SIG-M5 treated with dmso at 0.1 percent for 504 hours (cell line): Measurements from ENCODE around the gene MYO9B.

Experiments
- DNase-seq: peaks from one replicate; lab custom pipeline; 2025; ENCODE audit not compliant: unreplicated experiment; lab: John Stamatoyannopoulos, UW

Gene MYO9B, protein sequence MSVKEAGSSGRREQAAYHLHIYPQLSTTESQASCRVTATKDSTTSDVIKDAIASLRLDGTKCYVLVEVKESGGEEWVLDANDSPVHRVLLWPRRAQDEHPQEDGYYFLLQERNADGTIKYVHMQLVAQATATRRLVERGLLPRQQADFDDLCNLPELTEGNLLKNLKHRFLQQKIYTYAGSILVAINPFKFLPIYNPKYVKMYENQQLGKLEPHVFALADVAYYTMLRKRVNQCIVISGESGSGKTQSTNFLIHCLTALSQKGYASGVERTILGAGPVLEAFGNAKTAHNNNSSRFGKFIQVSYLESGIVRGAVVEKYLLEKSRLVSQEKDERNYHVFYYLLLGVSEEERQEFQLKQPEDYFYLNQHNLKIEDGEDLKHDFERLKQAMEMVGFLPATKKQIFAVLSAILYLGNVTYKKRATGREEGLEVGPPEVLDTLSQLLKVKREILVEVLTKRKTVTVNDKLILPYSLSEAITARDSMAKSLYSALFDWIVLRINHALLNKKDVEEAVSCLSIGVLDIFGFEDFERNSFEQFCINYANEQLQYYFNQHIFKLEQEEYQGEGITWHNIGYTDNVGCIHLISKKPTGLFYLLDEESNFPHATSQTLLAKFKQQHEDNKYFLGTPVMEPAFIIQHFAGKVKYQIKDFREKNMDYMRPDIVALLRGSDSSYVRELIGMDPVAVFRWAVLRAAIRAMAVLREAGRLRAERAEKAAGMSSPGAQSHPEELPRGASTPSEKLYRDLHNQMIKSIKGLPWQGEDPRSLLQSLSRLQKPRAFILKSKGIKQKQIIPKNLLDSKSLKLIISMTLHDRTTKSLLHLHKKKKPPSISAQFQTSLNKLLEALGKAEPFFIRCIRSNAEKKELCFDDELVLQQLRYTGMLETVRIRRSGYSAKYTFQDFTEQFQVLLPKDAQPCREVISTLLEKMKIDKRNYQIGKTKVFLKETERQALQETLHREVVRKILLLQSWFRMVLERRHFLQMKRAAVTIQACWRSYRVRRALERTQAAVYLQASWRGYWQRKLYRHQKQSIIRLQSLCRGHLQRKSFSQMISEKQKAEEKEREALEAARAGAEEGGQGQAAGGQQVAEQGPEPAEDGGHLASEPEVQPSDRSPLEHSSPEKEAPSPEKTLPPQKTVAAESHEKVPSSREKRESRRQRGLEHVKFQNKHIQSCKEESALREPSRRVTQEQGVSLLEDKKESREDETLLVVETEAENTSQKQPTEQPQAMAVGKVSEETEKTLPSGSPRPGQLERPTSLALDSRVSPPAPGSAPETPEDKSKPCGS (N-terminal part only)

DNA sequence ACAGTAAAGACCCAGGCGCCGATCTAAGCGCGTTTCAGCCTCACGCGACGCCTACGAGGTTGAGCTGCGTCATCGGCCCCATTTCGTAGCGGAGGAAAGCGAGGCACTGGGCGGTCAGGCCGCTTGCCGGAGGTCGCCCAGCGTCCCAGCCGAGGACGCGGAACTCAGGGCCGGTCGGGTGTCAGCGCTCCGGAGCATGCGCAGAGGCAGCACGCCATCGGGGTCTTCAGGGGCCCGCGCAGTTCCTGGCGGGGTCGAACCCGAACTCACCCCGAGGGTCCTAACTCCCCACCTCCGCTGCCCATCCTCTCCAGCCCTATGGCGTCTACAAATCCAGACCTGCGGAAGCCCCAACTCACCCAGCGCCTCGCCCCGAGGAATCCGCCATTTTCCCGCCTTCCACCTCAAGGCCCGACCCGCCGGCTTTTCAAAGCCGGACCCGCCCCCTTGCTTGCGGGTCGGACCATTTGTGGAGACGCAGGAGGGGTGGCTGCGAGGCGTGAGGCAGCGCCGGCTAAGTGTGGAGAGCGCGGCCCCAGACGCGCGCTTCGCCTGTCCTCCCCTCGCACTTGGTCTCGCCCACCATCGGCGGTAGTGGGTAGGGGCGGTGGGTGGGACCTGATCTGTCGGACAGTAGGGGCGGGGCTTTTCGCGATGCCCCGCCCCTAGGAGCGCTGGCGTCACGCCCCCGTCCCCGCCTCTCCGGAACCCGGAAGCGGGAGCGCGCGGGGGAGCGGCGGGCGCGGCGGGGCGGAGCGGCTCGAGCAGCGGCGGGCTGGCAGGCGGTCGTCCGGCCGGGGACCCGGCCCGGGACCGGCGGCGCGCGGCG lies at the start of gene MYO9B, which contains the start of gene HAUS8:
MYO9B (plus strand) TSS at position 743 of the 829 bp plus-strand sequence. CDS start 25,941 bp downstream, outside the sequence.
HAUS8 (minus strand) TSS at position 418 of the 829 bp plus-strand sequence; CDS start at position 388, 30 bp downstream.
- peak; percentile 93 for DNase-seq

GRCh38 chr19:17025991-17026658 lies 49.5 kb upstream of the MYO9B start:
- DNase-seq = peak; percentile 56

DNA sequence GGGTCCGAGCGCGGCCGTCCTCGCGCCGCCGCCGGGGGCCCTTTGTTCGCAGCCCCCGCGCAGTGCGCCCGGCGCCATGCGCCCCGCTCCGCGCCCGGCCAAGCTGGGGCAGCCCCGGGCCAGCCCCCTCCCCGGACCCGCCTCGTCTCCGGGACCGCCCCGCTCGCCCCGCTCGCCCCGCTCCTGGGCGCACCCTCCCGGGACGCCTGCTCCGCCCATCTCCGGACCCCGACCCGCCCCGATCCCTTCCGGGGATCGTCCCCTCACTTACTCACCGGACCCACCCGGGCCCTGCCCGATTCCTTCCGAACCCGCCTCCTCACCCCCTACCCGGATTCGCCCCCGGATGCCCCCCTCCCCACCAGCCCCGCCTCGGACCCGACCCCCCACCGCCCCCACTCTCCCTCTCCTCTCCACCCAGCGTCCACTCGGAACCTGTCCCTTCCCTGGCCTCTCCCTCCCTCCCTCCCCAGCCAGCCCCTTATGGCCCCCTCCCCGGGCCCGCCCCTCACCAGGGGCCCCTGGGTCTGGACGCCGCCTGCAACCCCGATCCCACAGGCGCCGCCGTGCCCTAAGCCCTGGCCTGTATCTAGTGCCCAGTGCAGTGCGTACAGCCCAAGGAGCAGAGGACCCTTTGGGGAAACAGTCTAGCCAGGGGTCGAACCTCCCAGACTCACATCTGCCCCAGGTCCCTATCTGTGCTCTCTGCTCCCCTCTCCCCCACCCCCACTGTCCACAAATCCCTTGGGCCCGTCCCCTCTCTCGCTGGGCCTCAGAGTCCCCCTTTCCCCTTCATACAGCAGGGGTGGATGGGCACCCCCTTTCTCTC lies 48.7 kb upstream of the MYO9B start, which contains the start of gene CPAMD8:
CPAMD8 (minus strand) TSS at position 105 of the 829 bp plus-strand sequence. CDS start 168 bp downstream, outside the sequence.
- DNase-seq = no peak

DNA sequence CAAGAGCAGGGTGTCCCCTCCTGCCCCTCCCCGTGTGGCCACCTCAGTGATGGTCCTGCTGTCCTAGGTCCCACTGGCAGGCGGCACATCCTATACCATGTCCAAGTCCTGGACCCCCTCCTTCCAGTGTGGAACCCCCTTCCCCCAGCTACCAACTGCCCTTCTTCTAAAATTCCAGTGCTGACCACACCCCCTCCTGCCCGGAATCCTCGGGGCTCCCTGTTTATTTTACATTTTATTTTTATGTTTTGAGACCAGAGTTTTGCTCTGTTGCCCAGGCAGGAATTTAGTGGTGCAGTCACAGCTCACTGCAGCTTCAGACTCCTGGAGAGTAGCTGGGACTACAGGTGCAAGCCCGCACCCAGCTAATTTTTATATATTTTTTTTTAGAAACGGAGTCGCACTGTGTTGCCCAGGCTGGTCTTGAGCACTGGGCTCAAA lies 48.0 kb upstream of the MYO9B start:
- DNase-seq = no peak

DNA sequence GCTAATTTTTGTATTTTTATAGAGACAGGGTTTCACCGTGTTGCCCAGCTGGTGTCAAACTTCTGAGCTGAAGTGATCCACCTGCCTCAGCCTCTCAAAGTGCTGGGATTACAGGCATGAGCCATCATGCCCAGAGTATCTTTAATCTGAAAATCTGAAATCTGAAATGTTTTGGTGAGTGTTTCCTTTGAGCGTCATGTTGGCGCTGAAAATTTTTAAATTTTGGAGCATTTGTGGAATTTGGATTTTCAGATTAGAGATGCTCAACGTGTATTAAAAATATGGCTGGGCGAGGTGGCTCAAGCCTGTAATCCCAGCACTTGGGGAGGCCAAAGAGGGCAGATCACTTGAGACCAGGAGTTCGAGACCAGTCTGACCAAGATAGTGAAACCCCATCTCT lies 43.8 kb upstream of the MYO9B start:
- no peak for DNase-seq

DNA sequence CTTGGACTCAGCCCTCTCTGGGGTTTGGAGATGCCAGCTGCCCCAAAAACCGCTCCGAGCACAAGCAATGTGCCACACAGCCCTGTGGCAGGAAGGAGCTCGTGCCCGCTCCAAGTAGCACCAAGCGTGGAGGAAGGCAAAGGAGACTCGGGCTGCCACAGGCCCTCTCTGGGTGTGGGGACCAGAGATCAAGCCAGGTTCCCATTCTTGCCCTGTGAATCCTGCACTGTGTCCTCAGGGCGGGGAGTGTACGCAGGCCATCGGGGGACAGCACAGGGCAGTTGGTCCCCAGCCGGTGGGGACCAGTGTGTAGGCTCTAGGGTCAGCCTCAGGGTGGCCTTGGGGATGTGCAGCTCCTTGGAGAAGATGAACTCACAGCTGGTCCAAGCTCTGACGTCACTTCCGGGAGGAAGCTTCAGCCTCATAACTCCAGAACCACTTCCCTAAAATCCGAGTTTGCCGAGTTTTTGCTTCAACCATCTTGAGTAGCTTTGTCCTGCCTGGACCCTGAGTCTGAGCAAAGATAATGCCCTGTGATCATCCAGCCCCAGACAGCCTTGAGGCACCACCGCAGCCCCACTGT lies 39.6 kb upstream of the MYO9B start:
- peak; percentile 50 for DNase-seq

- DNase-seq = no peak
Measured at GRCh38 chr19:17036640-17037039, 38.9 kb upstream of the MYO9B start.

- no peak for DNase-seq
Measured at GRCh38 chr19:17037184-17037583, 38.4 kb upstream of the MYO9B start.

- no peak for DNase-seq
Measured at GRCh38 chr19:17037966-17038500, 37.5 kb upstream of the MYO9B start.

GRCh38 chr19:17041976-17042375 lies 33.6 kb upstream of the MYO9B start:
- DNase-seq = no peak

- no peak for DNase-seq
Measured at GRCh38 chr19:17043744-17044143, 31.8 kb upstream of the MYO9B start.

GRCh38 chr19:17045907-17046502 lies 29.6 kb upstream of the MYO9B start:
- no peak for DNase-seq

- no peak for DNase-seq
Measured at GRCh38 chr19:17048885-17049453, 26.6 kb upstream of the MYO9B start.

DNA sequence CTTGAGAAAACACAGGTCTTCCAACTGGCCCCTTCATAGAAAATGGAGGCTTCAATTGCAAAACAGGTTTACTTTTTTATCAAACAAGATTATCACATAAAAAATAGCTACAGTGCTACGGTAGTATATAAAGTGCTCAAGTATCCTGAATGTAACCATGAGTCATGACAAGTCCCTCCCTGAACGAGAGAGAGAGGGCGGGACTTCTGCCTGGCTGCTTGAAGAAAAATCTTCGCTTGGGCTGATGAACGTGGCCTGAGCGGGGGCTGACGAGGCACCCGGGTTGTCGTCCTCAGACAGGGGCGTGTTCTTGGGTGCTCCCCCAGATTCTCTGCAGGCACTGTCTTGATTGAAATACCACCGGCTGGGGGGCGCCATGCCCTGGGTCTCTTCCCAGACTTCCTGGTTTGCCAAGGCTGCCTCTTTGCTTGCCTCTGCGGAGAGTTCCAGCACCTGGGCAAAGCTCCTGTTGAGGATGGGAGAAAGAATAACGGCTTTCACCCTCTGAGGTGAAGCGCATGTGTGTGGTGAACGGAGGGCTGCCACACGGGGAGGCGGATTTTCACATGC lies 25.8 kb upstream of the MYO9B start:
- no peak for DNase-seq

DNA sequence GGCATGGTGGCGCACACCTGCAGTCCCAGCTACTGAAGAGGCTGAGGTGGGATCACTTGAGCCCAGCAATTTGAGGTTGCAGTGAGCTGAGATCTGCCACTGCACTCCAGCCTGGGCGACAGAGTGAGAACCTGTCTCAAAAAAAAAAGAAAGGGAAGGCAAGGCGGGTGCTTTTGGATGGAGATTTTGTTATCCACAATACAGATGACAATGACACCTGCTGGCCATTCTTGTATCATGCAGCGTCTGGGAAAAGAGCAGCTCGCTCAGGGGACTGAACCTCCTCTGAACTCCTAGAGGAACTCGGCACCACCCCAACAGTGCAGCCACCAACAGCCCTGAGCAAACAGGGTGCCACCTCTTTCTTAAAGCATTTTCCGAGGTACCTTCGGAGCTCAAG lies 23.1 kb upstream of the MYO9B start:
- peak; percentile 48 for DNase-seq

- DNase-seq = no peak
Measured at GRCh38 chr19:17054746-17055145, 20.8 kb upstream of the MYO9B start.

DNA sequence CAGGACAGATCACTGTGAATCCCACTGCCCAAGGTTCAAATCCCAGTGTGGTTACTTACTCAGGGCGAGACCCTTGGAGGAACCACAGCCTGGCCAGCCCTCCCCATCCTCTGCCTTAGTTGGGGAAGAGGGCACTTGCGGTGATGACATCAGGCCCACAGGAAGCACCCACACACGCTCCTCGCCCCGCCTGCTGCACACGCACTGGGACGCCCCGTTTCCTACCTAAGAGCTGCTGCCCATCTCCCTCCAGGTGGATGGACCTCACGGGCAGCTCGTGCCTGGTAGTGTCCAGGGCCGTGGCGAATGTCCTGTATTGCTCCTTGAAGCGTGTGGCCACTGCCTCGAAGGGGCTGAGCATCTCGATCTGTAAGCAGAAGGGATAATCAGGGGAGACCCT lies 19.9 kb upstream of the MYO9B start:
- no peak for DNase-seq
